HG02840 (cell line): ENCODE measurements around the gene REEP3.

Source experiments
- ATAC-seq: cut with Tn5 transposase; IDR thresholded peaks from one replicate; pipeline ENCODE4 v1.9.1; 2021; ENCODE audit warnings: mild to moderate bottlenecking, moderate library complexity, moderate number of reproducible peaks; ENCODE audit not compliant: unreplicated experiment, low FRiP score

REEP3 gene

DNA sequence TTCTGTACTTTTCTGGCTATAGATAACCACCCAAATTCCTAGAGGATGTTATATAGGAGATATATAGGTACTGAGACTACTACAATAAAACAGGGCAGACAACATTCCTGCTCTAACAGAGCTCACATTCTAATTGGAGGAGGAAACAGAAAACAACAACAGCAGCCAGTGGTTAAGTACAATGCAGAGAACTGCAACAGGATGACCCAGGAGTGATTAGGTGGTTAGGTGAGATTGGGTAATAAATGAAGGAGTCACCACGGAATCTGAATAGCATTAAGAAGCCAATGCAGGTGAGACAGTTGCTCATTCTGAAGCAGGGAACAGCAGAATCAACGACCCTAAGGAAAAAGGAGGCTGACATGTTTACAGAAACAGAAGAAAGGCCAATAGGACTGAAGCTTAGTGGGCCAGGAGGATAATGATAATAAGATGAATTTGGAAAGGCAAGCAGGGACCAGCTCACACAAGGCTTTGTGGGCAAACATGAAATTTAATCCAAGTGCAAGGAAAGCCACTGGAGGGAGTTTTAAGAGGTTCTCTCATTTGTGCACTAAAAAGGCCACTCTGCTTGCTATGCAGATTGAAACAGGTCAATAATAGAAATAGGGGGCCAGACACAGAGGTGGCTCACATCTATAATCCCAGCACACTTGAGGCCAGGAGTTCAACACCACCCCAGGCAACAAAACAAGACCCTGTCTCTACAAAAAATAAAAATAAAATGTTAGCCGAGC is 16.9 kb upstream of the REEP3 start:
- no peak for ATAC-seq

DNA sequence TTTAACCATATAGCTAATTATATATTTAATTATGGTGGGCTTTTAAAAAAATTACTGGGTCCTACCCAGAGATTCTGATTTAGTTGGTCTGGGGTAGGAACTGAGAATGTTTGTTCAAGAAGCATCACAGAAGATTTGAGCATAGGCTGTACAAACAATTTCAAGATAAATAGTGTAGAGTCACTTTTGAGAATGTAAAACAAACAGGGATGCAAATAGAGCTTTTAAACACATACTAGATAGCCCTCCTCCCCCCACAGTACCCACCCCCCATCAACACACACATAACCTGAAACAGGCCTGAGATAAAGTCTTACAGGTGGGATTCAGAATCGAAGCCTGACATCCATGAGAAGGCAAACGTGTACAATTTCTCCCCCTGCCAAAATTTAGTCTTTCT is 15.6 kb upstream of the REEP3 start:
- no peak for ATAC-seq

DNA sequence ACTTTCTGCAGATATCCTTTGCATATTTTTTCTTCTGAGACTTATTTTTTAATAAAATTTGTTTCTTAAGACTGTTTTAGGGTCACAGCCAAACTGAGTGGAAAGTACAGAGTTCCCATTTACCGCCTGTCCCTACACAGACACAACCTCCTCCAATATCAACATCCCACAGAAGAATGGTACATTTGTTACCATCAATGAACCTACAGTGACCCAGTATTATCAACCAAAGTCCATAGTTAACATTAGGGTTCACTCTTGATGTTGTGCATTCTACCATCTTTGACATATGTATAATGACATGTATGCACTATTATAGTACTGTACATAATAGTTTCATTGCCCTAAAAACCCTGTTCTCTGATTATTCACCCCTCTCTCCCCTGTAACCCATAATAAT is 14.6 kb upstream of the REEP3 start:
- ATAC-seq, result no peak

DNA sequence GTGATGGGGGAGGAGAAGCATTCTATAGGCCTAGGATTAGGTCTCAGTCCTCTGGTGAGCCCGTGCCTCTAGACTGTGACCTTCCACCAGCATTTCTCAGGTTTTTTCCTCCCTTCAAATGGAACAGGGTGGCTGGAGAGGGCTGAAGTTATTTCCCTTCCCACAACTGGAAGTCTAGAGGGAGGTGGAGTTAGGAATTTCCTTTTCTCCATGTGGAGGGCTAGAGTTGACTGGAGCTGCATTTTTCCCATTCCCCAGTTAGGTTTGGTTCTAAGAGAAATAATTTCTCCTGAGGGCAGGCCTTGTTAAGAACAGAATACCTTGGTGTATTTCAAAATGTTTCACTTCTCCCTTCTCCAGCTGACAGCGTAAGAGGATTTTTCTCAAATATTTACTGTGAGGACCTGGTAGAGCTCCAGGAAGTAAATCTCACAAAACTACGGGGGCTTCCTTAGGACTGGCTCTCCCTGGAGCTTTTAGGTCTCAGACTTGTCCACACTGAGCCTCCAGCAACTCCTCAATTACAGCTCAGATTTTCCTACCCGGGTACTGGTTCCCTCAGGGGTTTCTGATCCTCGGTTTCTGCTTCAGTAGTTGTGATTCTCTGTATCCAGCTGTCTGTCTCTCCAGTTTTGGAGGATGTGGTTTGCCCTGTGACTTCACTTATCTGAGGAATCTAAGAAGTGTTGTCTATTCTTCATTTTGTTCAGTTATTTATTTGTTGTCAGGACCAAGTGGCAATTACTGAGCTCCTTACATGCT is 6.0 kb upstream of the REEP3 start:
- ATAC-seq, result no peak

GRCh38 chr10:63516207-63516606 is 5.0 kb upstream of the REEP3 start:
- no peak for ATAC-seq

DNA sequence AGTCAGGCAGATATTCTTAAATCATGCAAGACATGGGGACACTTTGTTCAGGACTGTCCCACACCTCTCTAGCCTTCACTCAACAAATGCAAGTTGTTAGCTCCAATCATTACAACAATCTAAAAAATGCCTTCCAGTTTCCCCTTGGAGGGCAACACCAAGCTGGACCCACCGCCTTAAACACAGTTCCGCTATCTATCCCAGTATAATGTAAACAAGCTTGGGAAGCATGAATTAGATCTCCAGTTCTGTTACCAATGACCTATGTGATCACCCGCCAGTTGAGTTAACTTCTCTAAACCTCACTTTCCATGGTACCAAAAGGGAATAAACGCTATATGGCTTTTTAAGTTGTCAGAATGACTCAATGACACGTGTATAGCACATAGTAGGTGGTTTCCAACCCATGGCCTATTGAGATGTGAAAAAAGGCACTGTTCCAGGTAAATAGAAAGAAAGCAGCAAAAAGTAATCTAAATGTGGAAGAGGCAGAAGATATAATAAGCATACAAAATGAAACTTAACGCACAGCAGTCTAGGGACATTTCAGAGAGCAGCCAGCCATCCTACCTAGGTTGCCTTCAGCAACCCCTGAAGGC is 2.4 kb upstream of the REEP3 start:
- ATAC-seq, result no peak

DNA sequence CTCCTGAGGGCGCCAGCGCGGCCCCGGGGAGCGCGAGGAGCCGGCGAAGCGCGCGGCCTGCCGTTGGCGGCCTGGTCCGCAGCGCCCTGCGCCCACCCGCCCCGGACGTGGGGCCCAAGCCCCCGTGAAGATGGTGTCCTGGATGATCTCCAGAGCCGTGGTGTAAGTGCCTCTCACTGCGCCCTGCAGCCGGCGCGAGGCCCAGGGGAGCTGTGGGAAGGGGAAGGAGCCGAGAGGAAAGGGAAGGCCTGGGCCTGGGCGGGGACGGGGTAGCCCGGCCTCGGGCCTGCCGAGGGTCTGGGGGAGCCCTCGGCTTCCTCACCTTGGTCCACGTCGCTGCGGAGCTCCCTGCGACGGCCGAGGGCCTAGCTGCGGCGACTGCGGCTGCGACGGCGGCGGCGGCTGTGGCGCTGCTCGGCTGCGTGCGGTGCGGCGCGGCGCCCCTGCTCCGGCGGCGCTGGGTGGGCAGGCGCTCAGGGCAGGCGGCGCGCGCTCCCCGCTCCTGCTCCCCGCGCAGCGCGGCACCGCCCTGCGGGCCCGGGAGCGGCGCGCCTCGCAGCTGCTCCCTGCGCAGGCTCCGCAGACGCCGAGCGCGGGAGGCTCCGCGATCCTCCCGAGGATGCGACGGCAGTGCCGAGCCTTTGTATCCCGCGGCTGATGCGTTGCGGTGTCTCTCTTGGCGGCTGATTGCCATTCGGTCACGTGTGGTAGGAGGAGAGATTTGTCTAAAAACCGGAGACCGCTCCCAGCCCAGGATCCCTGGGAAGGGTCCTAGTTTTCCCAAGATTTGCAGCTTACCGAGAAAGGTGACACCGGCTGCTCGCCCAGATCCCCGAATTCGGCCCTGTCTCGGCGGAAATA is 445 bp downstream of the REEP3 start:
- peak; percentile 72 for ATAC-seq

DNA sequence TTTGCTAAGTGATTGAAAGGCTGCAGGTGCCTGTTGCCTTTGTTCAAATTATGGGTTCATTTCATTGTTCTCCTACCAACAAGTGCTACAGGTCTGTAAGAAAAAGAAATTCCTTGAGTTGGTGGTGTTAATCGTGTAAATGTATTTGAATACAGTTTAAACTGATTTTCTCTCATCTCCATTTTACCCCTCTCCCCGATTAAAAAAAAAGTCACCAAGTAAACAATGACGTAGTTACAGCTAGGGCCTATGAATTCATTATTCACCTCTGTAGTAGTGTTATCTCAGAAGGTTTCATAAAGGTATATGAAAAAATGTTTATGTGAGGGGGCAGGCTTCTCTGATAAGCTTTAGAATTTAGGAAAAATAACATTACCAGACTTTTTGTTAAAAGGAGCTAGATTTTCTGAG is 1.1 kb downstream of the REEP3 start:
- ATAC-seq, result no peak

DNA sequence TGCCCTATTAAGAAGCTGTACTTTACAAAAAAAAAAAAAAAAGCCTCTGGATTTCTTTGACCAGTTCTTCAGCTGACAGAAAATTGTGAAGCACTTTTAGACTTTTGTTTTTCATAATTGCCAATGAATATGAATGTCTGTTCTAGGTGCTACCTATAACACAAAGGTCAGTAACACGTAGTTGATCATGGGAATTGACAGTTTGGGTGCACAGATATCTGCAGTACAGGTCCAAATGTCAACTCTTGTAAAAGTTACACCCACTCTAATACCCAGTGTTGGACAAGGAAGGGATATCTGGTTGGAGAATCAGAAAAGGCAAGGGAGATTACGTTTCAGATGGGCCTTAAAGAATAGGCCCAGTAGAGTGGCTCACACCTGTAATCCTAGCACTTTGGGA is 1.8 kb downstream of the REEP3 start:
- ATAC-seq, result no peak

DNA sequence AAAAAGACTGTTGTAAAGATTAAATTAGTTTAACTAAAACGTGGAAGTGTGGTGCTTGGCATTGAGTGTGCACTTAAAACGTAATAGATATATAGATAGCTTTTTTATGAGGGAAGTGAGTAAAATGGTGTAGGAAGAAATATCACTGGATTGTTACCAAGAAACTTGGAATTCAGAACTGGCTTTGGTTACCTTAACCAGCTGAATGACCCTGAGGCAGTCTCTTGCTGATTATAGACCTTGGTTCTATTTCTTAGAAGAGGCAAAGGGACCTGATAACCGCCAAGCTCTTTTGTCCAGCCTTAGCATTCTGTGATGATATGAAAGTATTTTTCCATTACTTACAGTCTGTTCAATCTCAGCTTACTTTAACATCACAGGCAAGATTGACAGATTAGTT is 3.8 kb downstream of the REEP3 start:
- no peak for ATAC-seq

- ATAC-seq, result no peak
Measured at GRCh38 chr10:63527401-63527800, 6.2 kb downstream of the REEP3 start.

DNA sequence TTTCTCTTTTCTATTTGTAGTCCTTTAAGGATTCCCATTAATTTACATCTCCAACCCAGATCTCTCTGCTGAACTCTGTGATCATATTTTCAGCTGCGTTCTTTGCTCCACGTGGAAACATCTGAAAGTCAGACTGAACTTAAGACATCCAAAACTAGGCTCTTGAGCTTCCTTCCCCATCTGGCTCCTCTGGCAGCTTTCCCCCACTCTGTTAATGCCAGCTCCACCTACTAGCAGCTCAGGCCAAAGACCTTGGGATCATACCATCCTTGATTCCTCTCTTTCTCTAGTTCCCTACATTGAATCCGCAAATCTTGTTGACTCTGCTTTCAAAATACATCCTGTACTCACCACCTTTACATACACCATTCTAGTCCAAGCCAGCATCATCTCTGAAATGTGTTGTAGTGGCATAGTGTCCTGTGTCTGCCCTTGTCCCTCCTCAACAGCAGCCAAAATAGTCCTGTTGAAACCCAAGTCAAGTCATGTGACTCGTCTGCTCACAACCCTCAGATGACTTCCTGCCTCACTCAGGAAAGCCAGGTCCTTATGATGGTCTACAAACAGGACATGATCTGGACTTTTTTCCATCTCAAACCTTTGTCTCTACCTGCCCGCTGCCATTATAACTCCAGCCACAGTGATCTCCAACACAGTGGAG is 7.0 kb downstream of the REEP3 start:
- no peak for ATAC-seq

- no peak for ATAC-seq
Measured at GRCh38 chr10:63530409-63530808, 9.2 kb downstream of the REEP3 start.

- ATAC-seq, result no peak
Measured at GRCh38 chr10:63534723-63535122, 13.5 kb downstream of the REEP3 start.

GRCh38 chr10:63536698-63537097 is 15.5 kb downstream of the REEP3 start:
- no peak for ATAC-seq

DNA sequence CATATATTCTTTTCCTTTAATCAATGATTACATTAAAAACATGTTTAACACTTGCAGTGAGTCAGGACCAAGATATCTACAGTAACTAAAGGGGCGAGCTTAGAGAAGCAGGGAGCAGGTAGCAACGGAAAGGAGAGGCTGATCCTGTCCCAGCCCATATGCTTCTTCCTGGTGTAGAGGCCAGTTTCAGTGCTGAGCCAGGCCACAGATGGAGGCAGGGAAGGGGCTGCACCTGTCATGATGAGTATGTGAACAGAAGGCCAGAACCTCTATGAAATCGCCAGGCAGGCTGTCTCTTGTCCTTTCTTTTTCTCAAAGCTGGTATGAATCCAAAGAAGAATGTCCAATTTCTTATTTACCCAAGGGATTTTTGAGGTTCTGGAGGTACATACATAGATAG is 16.3 kb downstream of the REEP3 start:
- ATAC-seq, result no peak

DNA sequence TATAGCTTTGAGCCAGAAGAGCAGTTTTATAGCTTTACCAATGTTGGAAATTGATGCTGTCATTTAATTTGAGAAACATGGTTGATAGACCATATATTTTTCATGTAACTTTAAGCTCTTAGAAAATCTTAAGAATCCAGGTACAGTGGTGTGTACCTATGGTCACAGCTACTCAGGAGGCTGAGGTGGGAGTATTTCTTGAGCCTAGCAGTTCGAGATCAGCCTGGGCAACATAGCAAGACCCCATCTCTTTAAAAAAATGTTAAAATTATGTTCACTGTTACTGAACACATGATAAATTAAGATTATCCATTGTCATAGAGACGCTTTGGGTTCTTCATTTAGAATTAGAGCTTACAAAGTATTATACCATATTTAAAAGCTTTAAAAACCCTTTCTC is 18.2 kb downstream of the REEP3 start:
- ATAC-seq, result no peak

DNA sequence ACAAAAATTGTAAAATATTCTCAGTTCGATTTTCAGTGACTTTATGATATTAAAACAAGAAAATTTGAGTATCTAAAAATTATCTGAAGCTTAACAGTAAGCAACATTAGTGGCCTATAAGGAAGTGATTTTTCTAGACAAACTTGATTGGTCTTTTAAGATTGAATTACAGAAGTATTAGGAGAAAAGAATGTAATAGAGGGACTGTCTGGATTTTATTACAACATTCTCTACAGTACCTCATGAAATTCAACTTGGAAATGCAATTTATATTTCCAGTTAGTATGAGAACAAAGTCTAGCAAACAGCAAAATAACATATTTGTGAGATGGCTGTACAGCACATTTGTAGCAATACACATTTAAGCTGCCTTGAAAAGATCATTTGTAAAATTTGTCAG is 18.8 kb downstream of the REEP3 start:
- no peak for ATAC-seq

- no peak for ATAC-seq
Measured at GRCh38 chr10:63542835-63543575, 21.8 kb downstream of the REEP3 start.

- ATAC-seq, result no peak
Measured at GRCh38 chr10:63543576-63543962, 22.4 kb downstream of the REEP3 start.
